Pons (tissue), 1 donor: ENCODE data around the gene TMEM178B.
"Not testable (repeated sequence)": the region's sequence is repeated elsewhere in the genome, so short reads cannot be mapped to it uniquely, and the experiment has no call there.

Experiments
- DNase-seq: peaks from one replicate; pipeline ENCODE4 v3.0.0-alpha.2; 2016; ENCODE audit warnings: low spot score

The TMEM178B gene

GRCh38 chr7:141185369-141185967 is 111.6 kb downstream of the TMEM178B start:
- DNase-seq: no peak

- DNase-seq: no peak
Measured at GRCh38 chr7:141189231-141189630, 115.4 kb downstream of the TMEM178B start.

- no peak for DNase-seq
Measured at GRCh38 chr7:141190495-141190894, 116.6 kb downstream of the TMEM178B start.

GRCh38 chr7:141191277-141191676 is 117.4 kb downstream of the TMEM178B start:
- no peak for DNase-seq

GRCh38 chr7:141193066-141193465 is 119.2 kb downstream of the TMEM178B start:
- DNase-seq: no peak

DNA sequence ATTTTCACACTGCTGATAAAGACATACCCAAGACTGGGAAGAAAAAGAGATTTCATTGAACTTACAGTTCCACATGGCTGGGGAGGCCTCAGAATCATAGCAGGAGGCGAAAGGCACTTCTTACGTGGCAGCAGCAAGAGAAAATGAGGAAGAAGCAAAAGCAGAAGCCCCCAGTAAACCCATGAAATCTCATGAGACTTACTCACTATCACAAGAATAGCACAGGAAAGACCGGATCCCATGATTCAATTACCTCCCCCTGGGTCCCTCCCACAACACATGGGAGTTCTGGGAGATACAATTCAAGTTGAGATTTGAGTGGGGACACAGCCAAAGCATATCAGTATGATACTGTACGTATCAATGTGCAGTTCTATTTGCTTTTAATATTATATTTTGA is 121.9 kb downstream of the TMEM178B start:
- DNase-seq: not testable (repeated sequence)

DNA sequence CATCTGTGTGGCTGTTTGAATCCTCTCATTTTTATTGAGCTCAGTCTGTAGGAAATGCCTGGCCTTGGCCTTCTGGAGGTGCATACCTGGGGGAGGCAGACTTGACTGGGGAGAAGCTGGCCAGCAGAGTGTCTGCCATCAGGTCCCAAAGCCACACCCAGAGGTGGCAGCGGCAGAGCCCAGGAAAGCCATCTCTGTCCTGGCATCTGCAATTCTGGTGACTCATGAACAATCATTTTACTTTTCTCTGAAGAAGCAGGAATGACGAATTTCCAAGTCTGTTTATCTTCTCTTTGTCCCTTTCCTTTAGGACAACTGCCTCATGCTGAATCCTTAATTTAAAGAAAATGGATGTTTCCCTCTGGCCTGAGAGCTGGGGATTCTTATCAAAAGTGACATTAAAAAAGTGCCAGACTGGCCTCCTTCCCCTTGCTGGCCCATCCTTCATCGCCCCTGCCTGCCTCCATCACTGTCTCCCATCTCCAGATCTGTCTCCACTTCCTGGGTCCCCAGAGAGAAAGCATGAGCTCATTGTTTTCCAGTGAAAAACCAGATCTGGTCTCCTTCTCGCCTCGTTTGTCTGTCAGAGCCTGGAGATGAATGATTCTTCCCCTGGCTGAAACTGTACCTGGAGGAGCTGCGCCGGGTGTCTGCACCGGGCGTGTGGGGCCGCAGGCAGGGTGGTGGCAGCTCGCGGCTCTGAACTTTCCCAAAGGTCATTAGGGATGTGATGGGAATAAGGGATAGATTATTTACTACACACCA is 124.5 kb downstream of the TMEM178B start:
- no peak for DNase-seq

GRCh38 chr7:141200191-141201108 is 126.6 kb downstream of the TMEM178B start:
- DNase-seq: no peak

DNA sequence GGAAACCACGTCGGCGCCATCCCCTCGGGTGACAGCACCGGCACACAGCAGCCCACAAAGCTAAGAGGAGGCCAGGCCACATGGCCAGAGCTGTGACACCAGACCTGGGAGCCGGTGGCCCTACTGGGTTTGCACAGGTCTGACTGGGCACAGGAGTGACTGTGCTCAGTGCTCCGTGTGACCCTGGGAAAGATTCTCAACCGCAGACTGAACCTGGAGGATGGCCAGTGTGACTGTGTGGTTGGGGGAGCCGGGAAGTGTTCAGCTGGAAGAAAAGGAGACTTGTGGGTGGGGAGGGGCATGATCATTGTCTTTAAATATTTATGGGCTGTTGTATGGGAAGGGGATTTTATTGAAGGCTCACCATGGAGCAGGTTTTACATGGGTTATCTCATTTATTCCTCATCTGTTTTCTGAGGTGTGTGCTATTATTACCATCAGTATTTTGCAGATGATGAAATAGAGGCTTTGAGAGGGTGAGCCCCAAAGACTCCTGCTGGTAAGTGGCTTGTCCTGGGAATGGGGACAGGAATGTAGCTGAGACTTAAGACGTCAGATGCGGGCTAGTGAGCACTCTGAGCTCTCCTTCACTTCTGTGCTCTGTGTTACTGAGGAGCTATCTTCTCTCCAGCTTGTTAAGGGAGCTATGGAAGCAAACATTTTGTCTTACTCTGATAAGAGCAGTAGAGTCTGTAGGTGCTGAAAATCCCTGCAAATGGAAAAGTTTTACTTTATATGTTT is 127.5 kb downstream of the TMEM178B start:
- DNase-seq: no peak

DNA sequence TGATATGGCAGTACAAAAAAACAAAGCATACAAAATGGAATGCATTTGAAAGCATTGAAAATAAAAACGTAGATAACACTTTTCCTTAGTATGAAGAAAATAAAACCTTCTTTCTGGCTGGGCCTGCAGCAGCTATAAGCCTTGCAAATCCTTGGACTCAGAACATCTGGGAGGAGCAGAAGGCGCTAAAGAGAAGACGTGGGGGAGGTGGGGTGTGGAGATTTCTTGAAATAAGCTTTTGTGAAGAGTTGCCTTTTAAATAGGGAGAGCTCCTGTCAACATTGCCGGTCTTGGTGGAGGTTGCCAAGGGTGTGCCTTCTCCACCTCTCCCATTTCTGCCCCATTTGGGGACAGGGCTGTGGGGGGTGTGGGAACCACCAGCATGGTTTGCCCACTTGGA is 128.7 kb downstream of the TMEM178B start:
- DNase-seq: no peak

DNA sequence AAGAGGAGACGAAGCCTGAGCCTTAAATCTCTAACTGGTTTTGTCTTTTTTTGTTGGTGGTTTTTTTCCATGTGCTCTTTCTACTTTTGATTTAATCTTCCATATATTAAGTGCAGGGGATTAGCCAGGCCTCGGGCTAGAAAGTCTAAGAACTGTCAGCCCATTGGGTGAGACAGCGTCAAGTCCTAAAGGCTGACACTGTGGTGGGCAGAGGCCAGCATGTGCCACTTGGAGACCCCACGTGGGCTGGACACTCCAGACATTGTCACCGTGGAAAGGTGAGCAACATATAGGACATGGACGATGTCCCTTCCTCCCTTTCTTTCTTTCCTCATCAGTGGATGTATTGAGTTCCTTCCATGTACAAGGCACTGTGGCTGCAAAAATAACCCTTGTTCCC is 129.3 kb downstream of the TMEM178B start:
- DNase-seq: no peak

- no peak for DNase-seq
Measured at GRCh38 chr7:141203586-141203985, 129.7 kb downstream of the TMEM178B start.

DNA sequence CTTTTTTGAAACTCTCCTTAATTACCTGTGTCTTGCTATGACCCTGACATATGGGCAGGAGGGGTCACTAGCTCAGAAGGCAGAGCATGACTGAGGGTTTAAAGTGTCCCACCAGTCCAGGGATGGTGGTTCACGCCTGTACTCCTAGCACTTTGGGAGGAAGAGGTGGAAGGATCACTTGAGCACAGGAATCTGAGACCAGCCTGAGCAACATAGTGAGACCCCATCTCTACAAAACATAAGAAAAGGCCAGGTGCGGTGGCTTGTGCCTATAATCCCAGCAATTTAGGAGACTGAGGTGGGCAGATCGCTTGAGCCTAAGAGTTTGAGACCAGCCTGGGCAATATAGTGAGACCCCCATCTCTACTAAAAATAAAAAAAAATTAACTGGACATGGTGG is 133.8 kb downstream of the TMEM178B start:
- DNase-seq: no peak

DNA sequence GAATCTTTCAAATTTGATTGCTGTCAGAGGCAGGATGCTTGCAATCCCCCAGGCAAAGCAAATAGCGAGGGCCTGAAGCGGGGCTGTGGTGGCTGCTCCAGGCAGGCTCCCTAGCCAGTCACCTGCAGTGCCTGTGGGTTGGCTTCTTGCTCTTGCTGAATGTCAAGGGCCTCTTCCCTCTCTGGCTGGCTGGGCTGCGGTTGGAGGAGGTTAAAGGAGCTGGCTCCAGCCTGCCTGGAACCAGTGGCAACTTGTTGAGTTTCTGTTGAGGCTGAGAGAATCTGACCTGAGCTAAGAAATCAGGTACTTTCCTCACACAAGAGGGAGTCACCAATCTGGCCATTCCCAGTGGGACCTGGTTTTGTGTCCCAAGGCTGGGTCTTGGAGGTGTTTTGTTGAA is 134.7 kb downstream of the TMEM178B start:
- DNase-seq: no peak

DNA sequence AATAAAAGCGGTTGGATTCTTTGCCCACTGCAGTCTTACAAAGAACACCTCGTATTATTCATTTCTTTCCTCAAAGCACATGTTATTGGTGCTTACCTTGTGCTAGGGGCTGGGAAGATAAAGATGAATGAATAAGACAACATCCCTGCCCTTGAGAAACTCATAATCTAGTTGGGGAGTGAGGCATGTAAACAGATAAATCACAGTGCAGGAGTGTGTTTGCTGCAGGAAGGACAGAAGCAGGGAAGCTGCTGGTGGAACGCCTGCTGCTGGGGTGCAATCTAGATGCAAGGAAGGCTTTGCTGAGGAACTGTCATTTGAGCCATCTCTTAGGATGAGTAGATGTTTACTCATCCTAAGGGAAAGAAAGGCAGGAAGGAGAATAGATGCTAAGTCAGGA is 135.6 kb downstream of the TMEM178B start:
- DNase-seq: no peak

GRCh38 chr7:141210862-141211261 is 137.0 kb downstream of the TMEM178B start:
- no peak for DNase-seq

DNA sequence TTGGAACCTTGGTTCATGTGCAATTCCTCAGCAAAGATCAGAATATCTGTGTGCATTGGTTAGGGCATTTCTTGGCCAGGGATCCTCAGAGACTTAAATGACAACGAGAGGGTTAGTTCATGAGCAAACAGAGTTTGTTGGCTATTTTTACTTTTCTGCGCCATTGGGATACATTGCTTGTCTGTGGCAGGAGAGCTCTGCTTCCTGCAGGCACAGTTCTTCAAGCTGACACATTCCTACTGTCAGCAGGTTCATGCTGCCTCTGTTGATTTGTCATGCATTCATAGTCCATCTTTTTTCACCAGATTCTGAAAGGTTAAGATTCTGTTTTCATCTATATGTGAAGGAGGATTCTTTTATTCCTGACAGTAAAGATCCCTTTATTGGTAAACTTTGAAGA is 139.4 kb downstream of the TMEM178B start:
- no peak for DNase-seq

- DNase-seq: no peak
Measured at GRCh38 chr7:141217938-141218337, 144.1 kb downstream of the TMEM178B start.

DNA sequence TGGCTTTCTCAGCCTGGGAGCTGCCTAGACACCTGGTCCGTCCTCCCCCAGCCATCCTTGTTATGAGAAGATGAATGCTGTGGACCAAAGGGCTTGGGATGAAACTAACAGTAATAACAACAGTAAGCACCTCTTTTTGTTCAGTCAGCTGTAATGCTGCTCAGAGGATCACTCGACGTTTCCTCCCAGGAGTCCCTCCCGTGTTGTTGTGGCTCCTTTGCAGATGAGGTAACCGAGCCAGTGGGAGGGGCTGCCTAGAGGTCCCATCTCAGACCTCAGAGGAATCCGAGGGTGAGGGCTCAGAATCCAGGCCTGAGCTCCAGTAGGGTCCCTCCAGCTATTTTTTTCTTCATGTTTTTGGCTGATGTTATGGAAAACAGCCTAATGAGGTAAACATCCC is 145.1 kb downstream of the TMEM178B start:
- DNase-seq: no peak

- peak; percentile 25 for DNase-seq
Measured at GRCh38 chr7:141220263-141220880, 146.5 kb downstream of the TMEM178B start.

GRCh38 chr7:141221007-141221612 is 147.2 kb downstream of the TMEM178B start:
- no peak for DNase-seq
